Measurements from ENCODE around the gene PGA5.
"Not testable (repeated sequence)": the region's sequence is repeated elsewhere in the genome, so short reads cannot be mapped to it uniquely, and the experiment has no call there.

DNA sequence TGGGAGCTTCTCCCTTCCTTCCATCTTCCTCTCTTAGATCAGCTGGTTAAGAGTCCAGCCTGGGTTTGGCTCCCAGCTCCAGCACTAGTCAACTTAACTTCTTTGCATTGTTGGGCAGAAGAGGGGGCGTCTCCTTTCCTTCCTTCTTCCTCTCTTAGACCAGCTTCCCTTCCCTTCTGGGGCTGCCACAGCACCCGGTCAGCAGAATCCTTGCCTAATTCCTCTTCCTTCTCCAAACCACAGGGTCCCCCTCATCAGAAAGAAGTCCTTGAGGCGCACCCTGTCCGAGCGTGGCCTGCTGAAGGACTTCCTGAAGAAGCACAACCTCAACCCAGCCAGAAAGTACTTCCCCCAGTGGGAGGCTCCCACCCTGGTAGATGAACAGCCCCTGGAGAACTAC lies 551 bp downstream of the PGA5 start:
- TF ChIP-seq, protein P1, sequence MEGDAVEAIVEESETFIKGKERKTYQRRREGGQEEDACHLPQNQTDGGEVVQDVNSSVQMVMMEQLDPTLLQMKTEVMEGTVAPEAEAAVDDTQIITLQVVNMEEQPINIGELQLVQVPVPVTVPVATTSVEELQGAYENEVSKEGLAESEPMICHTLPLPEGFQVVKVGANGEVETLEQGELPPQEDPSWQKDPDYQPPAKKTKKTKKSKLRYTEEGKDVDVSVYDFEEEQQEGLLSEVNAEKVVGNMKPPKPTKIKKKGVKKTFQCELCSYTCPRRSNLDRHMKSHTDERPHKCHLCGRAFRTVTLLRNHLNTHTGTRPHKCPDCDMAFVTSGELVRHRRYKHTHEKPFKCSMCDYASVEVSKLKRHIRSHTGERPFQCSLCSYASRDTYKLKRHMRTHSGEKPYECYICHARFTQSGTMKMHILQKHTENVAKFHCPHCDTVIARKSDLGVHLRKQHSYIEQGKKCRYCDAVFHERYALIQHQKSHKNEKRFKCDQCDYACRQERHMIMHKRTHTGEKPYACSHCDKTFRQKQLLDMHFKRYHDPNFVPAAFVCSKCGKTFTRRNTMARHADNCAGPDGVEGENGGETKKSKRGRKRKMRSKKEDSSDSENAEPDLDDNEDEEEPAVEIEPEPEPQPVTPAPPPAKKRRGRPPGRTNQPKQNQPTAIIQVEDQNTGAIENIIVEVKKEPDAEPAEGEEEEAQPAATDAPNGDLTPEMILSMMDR (IDR thresholded peaks at IDR 0.05): not testable (repeated sequence)
- TF ChIP-seq POLR2A (IDR thresholded peaks at IDR 0.05): not testable (repeated sequence)

Data from esophagus squamous epithelium (tissue), 4 donors.